ENCODE results near the gene NOC2L.

Gene NOC2L

GRCh38 chr1:973459-974292 is 14.6 kb upstream of the NOC2L start:
- no peak for TF ChIP-seq CTCF (IDR thresholded peaks at IDR 0.05; ENCODE audit: low read depth, low read length, missing control alignments)

GRCh38 chr1:972726-973458 is 13.8 kb upstream of the NOC2L start:
- H3K4me3 ChIP-seq (ENCODE audit: low read depth, low read length) = no peak overlapping the region
- no peak for TF ChIP-seq CTCF (IDR thresholded peaks at IDR 0.05; ENCODE audit: low read depth, low read length, missing control alignments)
- DNase-seq (ENCODE audit: low read depth) = no peak

More at GRCh38 chr1:973459-974292, 14.6 kb upstream of the NOC2L start:
- DNase-seq (ENCODE audit: low read depth) = no peak
- H3K4me3 ChIP-seq (ENCODE audit: low read depth, low read length) = no peak overlapping the region

- no peak overlapping the region for H3K4me3 ChIP-seq (ENCODE audit: low read depth, low read length)
- no peak for DNase-seq (ENCODE audit: low read depth)
- TF ChIP-seq CTCF (IDR thresholded peaks at IDR 0.05; ENCODE audit: low read depth, low read length, missing control alignments) = no peak
These were observed 12.9 kb upstream of the NOC2L start for GRCh38 chr1:971751-972506.

GRCh38 chr1:970973-971730 is 12.1 kb upstream of the NOC2L start:
- DNase-seq (ENCODE audit: low read depth) = no peak
- no peak overlapping the region for H3K4me3 ChIP-seq (ENCODE audit: low read depth, low read length)
- TF ChIP-seq CTCF (IDR thresholded peaks at IDR 0.05; ENCODE audit: low read depth, low read length, missing control alignments) = no peak

GRCh38 chr1:970242-970972 is 11.4 kb upstream of the NOC2L start:
- TF ChIP-seq CTCF (IDR thresholded peaks at IDR 0.05; ENCODE audit: low read depth, low read length, missing control alignments) = no peak
- DNase-seq (ENCODE audit: low read depth) = no peak
- H3K4me3 ChIP-seq (ENCODE audit: low read depth, low read length) = no peak overlapping the region
